Endodermal cell (in vitro differentiated cells): ENCODE data around the gene CLEC4F. TPM values are rescaled to one million over a fixed set of nuclear protein-coding genes. Genes with fewer than 3 reads are reported as not detected.
"Not testable (repeated sequence)": the region's sequence is repeated elsewhere in the genome, so short reads cannot be mapped to it uniquely, and the experiment has no call there.

ENCODE experiments used
- DNase-seq: peaks from one replicate; pipeline ENCODE4 v3.0.0-alpha.2; 2017
- H3K27ac ChIP-seq: 2 replicates; pipeline ENCODE4 v1.5.1; 2013; ENCODE audit warnings: mild to moderate bottlenecking, low read depth, low read length, moderate library complexity
- H3K27me3 ChIP-seq: 2 replicates; pipeline ENCODE4 v1.6.1; 2013; ENCODE audit warnings: mild to moderate bottlenecking, low read length, moderate library complexity; ENCODE audit not compliant: insufficient read depth, control insufficient read depth, poor library complexity, severe bottlenecking
- H3K36me3 ChIP-seq: 2 replicates; pipeline ENCODE4 v1.7.0; 2013; ENCODE audit warnings: mild to moderate bottlenecking, low read length, moderate library complexity; ENCODE audit not compliant: control insufficient read depth, insufficient read depth
- H3K4me1 ChIP-seq: one replicate; pipeline ENCODE4 v1.7.0; 2013; ENCODE audit warnings: low read length; ENCODE audit not compliant: control insufficient read depth, insufficient read depth
- H3K4me3 ChIP-seq: 2 replicates; pipeline ENCODE4 v1.5.1; 2013; ENCODE audit warnings: mild to moderate bottlenecking, low read length, moderate library complexity
- H3K9ac ChIP-seq: 2 replicates; pipeline ENCODE4 v1.6.1; 2013; ENCODE audit warnings: mild to moderate bottlenecking, low read length, moderate library complexity; ENCODE audit not compliant: poor library complexity, severe bottlenecking; ENCODE audit errors: extremely low read depth
- H3K9me3 ChIP-seq: 2 replicates; pipeline ENCODE4 v1.6.1; 2013; ENCODE audit warnings: mild to moderate bottlenecking, low read length, moderate library complexity; ENCODE audit not compliant: control insufficient read depth
- H3K27ac Mint-ChIP-seq: 2 replicates; pipeline ENCODE4 v1.8.0; 2020; ENCODE audit warnings: mixed read lengths
- H3K27me3 Mint-ChIP-seq: 2 replicates; pipeline ENCODE4 v1.8.0; 2021; ENCODE audit warnings: mild to moderate bottlenecking, mixed read lengths; ENCODE audit not compliant: insufficient read depth
- H3K36me3 Mint-ChIP-seq: 2 replicates; pipeline ENCODE4 v1.8.0; 2020; ENCODE audit warnings: low read depth, mixed read lengths
- H3K4me1 Mint-ChIP-seq: 2 replicates; pipeline ENCODE4 v1.8.0; 2020; ENCODE audit warnings: mixed read lengths
- H3K4me3 Mint-ChIP-seq: 2 replicates; pipeline ENCODE4 v1.8.0; 2020; ENCODE audit warnings: mild to moderate bottlenecking, moderate library complexity, mixed read lengths
- H3K9me3 Mint-ChIP-seq: 2 replicates; pipeline ENCODE4 v1.8.0; 2020; ENCODE audit warnings: mild to moderate bottlenecking, mixed read lengths
- CTCF ChIP-seq: fragments of 200-600 bp; sonication (generic); conservative IDR thresholded peaks from 2 replicates; pipeline ENCODE4 v1.5.0; 2021; ENCODE audit warnings: antibody characterized with exemption, mild to moderate bottlenecking
- WGBS, 2 experiments: methylation state at CpG; one replicate each; pipeline versions ENCODE4 v1.1.5 to v1.1.7; 2013; ENCODE audit warnings: missing lambda C conversion rate in 2 of 2, mixed read lengths in 1 of 2; ENCODE audit not compliant: insufficient coverage in 1 of 2, insufficient read length in 1 of 2; 5-methylcytosine and 5-hydroxymethylcytosine counted together
- total RNA-seq, 2 donors: library from RNA; stranded (reverse); fragmentation: NEBNext Ultra II Directional in 1 of 2; extraction: Animal tissue kit (Norgen Biotek cat#: 25700) in 1 of 2; gene quantifications; 2 replicates in 1 of 2; 3 replicates in 1 of 2; pipeline ENCODE4 v1.2.1, GENCODE V29; 2021

Gene CLEC4F
- total RNA-seq, 2 donors from 2014 or later = not detected

GRCh38 chr2:70806013-70806412 is 14.4 kb downstream of the CLEC4F start:
- 71 to 93% methylated on average over 3 to 5 of the region's 5 CpGs for WGBS, 2 experiments
- no peaks in the 10 kb centered on the region for H3K4me1 Mint-ChIP-seq
- H3K4me1 ChIP-seq = no peaks in the 10 kb centered on the region
- H3K36me3 Mint-ChIP-seq = no peaks in the 10 kb centered on the region
- H3K9me3 ChIP-seq = no peaks in the 10 kb centered on the region
- peaks cover under 1% of the 10 kb centered on the region for H3K9me3 Mint-ChIP-seq
- no peak for DNase-seq
- H3K4me3 Mint-ChIP-seq = no peak overlapping the region
- H3K27ac ChIP-seq = no peak overlapping the region
- no peak for TF ChIP-seq CTCF
- no peak overlapping the region for H3K4me3 ChIP-seq
- H3K27me3 Mint-ChIP-seq = peaks cover 25% of the 10 kb centered on the region
- H3K36me3 ChIP-seq = no peaks in the 10 kb centered on the region
- H3K27me3 ChIP-seq = no peaks in the 10 kb centered on the region
- H3K9ac ChIP-seq = no peak overlapping the region
- no peak overlapping the region for H3K27ac Mint-ChIP-seq

- Histone ChIP-seq H3K4me1 (no peaks in the 10 kb centered on the region), H3K9me3 (peaks cover 11% of the 10 kb centered on the region), H3K27me3 (no peaks in the 10 kb centered on the region), H3K36me3 (no peaks in the 10 kb centered on the region), H3K4me3 (no peak overlapping the region), H3K27ac (no peak overlapping the region), H3K9ac (no peak overlapping the region)
- no peak for DNase-seq
- Mint-ChIP-seq H3K27ac (no peak overlapping the region), H3K4me3 (no peak overlapping the region), H3K36me3 (peaks cover 4% of the 10 kb centered on the region), H3K4me1 (peaks cover 10% of the 10 kb centered on the region), H3K27me3 (peaks cover 58% of the 10 kb centered on the region), H3K9me3 (peaks cover 25% of the 10 kb centered on the region)
- WGBS, 2 experiments = 85 to 95% methylated on average over 6 to 10 of the region's 10 CpGs
- TF ChIP-seq CTCF = no peak
Measured at GRCh38 chr2:70801607-70802263, 18.7 kb downstream of the CLEC4F start.

- H3K27ac ChIP-seq = no peak overlapping the region
- no peak overlapping the region for H3K4me3 ChIP-seq
- no peak for DNase-seq
- Mint-ChIP-seq H3K4me3 (no peak overlapping the region), H3K27ac (no peak overlapping the region), H3K27me3 (peaks cover 62% of the 10 kb centered on the region), H3K4me1 (peaks cover 24% of the 10 kb centered on the region), H3K36me3 (peaks cover 4% of the 10 kb centered on the region), H3K9me3 (peaks cover 25% of the 10 kb centered on the region)
- H3K36me3 ChIP-seq = no peaks in the 10 kb centered on the region
- H3K27me3 ChIP-seq = no peaks in the 10 kb centered on the region
- no peaks in the 10 kb centered on the region for H3K4me1 ChIP-seq
- WGBS, 2 experiments = 83 to 84% methylated on average over 1 to 2 of the region's 2 CpGs
- no peak for TF ChIP-seq CTCF
- H3K9ac ChIP-seq = no peak overlapping the region
- H3K9me3 ChIP-seq = peaks cover 11% of the 10 kb centered on the region
Measured at GRCh38 chr2:70799706-70800105, 20.7 kb downstream of the CLEC4F start.

GRCh38 chr2:70797996-70798395 is 22.4 kb downstream of the CLEC4F start:
- H3K9ac ChIP-seq, H3K36me3 ChIP-seq, DNase-seq, H3K27ac ChIP-seq, H3K4me3 Mint-ChIP-seq, H3K4me3 ChIP-seq, H3K36me3 Mint-ChIP-seq, H3K27ac Mint-ChIP-seq, H3K4me1 ChIP-seq: not testable (repeated sequence)
- peaks cover 24% of the 10 kb centered on the region for H3K4me1 Mint-ChIP-seq
- H3K27me3 ChIP-seq = peaks cover 15% of the 10 kb centered on the region
- H3K9me3 Mint-ChIP-seq = peaks cover 25% of the 10 kb centered on the region
- peaks cover 70% of the 10 kb centered on the region for H3K27me3 Mint-ChIP-seq
- peaks cover 11% of the 10 kb centered on the region for H3K9me3 ChIP-seq
- WGBS, 2 experiments = 86% methylated on average over 3 of the region's 3 CpGs; no CpG with 5 or more reads in 1 of the 2 experiments
